Right lung (tissue), 5 donors: ENCODE measurements around the gene SEMA4F. TPM values are rescaled to one million over a fixed set of nuclear protein-coding genes. Genes with fewer than 3 reads are reported as not detected.

Experiments used
- DNase-seq, 2 donors: peaks; one replicate each; pipeline ENCODE4 v3.0.0-alpha.2; 2013
- polyA plus RNA-seq, 5 donors: library from polyadenylated mRNA; unstranded; fragments of 120-200 nt; gene quantifications; one replicate each; pipeline versions ENCODE4 v1.2.1 to v1.2.3, GENCODE V29; 2013; ENCODE audit warnings: inconsistent platforms in 1 of 5, low replicate concordance in 1 of 5; ENCODE audit not compliant: insufficient read length in 5 of 5, insufficient read depth in 1 of 5

The SEMA4F gene
- polyA plus RNA-seq, 5 donors = 5.7 to 7.2 (median 6.7) TPM

GRCh38 chr2:74704216-74704615, 50.2 kb downstream of the SEMA4F start:
- no peak for DNase-seq

DNA sequence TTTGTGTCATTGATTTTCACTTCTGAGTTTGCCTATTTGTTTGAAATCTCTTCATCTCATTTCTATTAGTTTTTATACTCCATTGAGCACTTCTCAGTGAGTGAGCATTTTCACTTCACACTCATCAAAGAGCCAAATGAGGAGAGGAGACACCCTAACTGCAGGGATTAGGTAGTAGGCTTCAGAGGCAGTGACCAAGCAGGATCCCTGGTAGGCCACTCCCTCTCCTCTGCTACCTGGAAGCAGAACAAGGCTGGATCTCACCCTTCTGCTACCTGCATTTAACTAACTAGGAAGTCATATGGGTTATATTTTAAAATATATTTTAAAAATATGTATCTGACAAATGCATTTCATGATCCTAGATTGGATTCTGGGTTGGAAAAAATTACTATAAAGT, 52.7 kb downstream of the SEMA4F start:
- no peak for DNase-seq

- no peak for DNase-seq
Measured at GRCh38 chr2:74707837-74708236, 53.8 kb downstream of the SEMA4F start.

DNA sequence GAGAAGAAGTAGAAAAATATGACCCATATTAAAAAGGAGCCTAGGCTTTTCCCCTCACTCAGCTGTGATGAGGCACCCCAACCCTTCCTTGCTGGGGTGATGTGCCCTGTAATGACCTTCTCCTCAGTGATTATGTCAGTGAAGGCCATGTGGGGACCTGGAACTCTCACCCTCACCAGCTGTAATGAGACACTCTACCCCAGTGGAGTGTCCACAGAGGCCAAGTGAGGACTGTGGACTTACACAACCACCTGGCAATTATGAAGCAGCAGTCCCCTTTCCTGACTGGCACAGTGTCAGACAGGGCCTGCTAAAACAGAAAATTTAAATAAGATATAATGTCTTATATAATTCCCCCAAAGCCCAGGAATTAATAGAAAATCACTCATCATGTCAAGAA, 54.2 kb downstream of the SEMA4F start:
- DNase-seq = no peak

- no peak for DNase-seq
Measured at GRCh38 chr2:74708883-74709282, 54.8 kb downstream of the SEMA4F start.

- no peak for DNase-seq
Measured at GRCh38 chr2:74712223-74713053, 58.4 kb downstream of the SEMA4F start.

GRCh38 chr2:74714691-74715080, 60.6 kb downstream of the SEMA4F start:
- no peak for DNase-seq

DNA sequence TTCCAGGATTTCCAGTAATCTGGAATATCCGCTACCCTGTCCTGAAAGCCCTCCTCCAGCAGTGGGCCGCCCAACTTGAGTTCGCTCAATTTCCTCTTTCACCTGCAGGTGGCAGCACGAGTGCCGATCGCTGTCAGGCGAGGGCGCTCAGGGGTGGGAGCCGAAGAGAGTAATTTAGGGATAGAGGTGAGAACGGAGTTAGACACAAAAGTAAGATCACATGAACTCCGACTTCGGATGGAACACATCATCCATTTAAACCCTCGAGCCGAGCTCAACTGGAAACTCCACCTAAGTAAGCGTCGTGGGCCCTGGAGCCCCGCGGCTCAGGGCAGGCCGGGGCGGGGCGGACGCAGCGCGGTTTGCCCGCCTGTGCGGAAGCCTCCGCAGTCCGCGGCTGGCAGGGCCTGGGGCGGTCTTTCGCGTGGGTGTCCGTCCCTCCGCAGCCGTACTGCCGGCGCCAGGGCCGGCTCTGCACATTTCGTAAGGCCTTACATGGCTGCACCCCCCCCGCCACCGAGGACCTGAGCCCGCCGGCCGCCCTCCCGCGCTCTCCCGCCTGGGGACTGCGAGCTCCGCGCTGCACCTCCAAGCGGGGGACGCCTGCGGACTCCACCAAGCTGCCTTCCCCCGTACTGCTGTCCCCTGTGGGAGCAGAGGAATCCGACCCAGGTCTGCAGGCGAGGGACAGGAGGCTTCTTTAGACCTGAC, 61.2 kb downstream of the SEMA4F start:
- DNase-seq = peak; percentile 77 to 78

- no peak for DNase-seq
Measured at GRCh38 chr2:74715880-74716279, 61.8 kb downstream of the SEMA4F start.

- no peak for DNase-seq
Measured at GRCh38 chr2:74719066-74719465, 65.0 kb downstream of the SEMA4F start.

DNA sequence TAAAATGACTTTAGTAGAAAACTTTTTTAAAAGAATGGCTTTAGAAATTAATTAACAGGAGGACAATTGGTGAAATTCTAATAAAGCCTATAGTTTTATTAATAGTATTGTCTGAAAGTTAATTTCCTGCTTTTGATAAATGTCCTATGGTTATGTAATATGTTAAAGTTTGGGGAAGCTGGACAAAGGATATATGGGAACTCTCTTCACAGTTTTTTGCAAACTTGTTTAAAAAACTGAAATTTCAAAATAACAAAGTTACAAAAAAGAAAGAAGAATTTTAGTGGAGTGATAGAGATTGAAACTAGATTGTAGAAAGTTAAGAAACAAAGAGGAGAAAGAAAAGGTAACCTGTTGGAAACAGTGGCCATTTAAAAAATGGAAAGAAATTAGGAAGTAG, 67.3 kb downstream of the SEMA4F start:
- no peak for DNase-seq

GRCh38 chr2:74724496-74724895, 70.4 kb downstream of the SEMA4F start:
- no peak for DNase-seq

DNA sequence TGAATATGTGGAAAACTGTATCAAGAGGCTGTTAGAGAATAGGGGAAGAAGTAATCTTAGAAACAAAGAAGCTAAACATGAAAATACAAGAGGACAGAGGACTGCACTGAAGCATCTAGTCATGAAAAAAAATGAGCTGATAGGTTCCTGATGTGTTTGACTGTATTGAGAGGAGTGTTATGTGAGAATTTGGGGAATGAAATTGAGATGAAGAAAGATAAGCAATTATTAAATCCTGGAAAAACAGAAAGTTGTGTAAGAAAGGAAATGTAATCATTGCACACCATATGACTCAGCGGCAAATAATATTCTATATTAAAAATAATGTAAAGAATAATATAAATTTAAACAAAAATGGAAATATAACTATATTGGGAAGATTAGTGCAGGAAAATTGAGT, 71.2 kb downstream of the SEMA4F start:
- no peak for DNase-seq

GRCh38 chr2:74728842-74729241, 74.8 kb downstream of the SEMA4F start:
- DNase-seq = no peak

- no peak for DNase-seq
Measured at GRCh38 chr2:74730530-74730929, 76.5 kb downstream of the SEMA4F start.

Other genes with a start within 250 kb of the SEMA4F start
- gene C2orf81, start 232.6 kb upstream of the SEMA4F start, polyA plus RNA-seq = 1 to 10 TPM; 3.0 to 7.8 (median 6.0) TPM
- 10 to 100 TPM; 28.5 to 40.4 (median 36.6) TPM for gene WDR54, start 232.5 kb upstream of the SEMA4F start, polyA plus RNA-seq
- gene RTKN, start 212.3 kb upstream of the SEMA4F start, polyA plus RNA-seq = 10 to 100 TPM; 43.1 to 61.5 (median 54.6) TPM
- 10 to 100 TPM; 21.4 to 37.0 (median 30.1) TPM for gene INO80B, start 199.2 kb upstream of the SEMA4F start, polyA plus RNA-seq
- gene WBP1, start 195.8 kb upstream of the SEMA4F start, polyA plus RNA-seq = 100 to 1,000 TPM in 4 of 5 donors, 10 to 100 TPM in 1; 95.7 to 134 (median 113) TPM
- gene MOGS, start 188.9 kb upstream of the SEMA4F start, polyA plus RNA-seq = 10 to 100 TPM; 34.4 to 51.8 (median 45.7) TPM
- 10 to 100 TPM; 37.7 to 68.9 (median 40.5) TPM for gene MRPL53, start 181.6 kb upstream of the SEMA4F start, polyA plus RNA-seq
- gene CCDC142, start 171.2 kb upstream of the SEMA4F start, polyA plus RNA-seq = 10 to 100 TPM; 13.0 to 18.1 (median 16.4) TPM
- 10 to 100 TPM; 32.8 to 38.1 (median 35.6) TPM for gene TTC31, start 171.2 kb upstream of the SEMA4F start, polyA plus RNA-seq
- under 1 TPM; 0.22 to 0.94 (median 0.49) TPM for gene LBX2, start 154.6 kb upstream of the SEMA4F start, polyA plus RNA-seq
- gene PCGF1, start 146.6 kb upstream of the SEMA4F start, polyA plus RNA-seq = 10 to 100 TPM; 20.6 to 28.2 (median 26.1) TPM
- under 1 TPM in 3 of 5 donors, not detected in 2; 0.06 to 0.14 (median 0.07) TPM for gene TLX2, start 139.8 kb upstream of the SEMA4F start, polyA plus RNA-seq
- gene DQX1, start 128.0 kb upstream of the SEMA4F start, polyA plus RNA-seq = 1 to 10 TPM in 1 of 5 donors, under 1 TPM in 4; 0.17 to 1.1 (median 0.26) TPM
- 100 to 1,000 TPM in 2 of 5 donors, 10 to 100 TPM in 3; 82.8 to 108 (median 98.9) TPM for gene AUP1, start 124.5 kb upstream of the SEMA4F start, polyA plus RNA-seq
- gene HTRA2, start 124.3 kb upstream of the SEMA4F start, polyA plus RNA-seq = 10 to 100 TPM; 30.2 to 37.6 (median 36.6) TPM
- 1 to 10 TPM; 7.9 to 9.9 (median 9.6) TPM for gene LOXL3, start 100.3 kb upstream of the SEMA4F start, polyA plus RNA-seq
- 10 to 100 TPM in 2 of 5 donors, 1 to 10 TPM in 3; 7.7 to 11.8 (median 9.7) TPM for gene DOK1, start 99.5 kb upstream of the SEMA4F start, polyA plus RNA-seq
- gene M1AP, start 5.9 kb upstream of the SEMA4F start, polyA plus RNA-seq = under 1 TPM; 0.22 to 0.48 (median 0.32) TPM
- 1 to 10 TPM; 2.1 to 4.7 (median 4.3) TPM for gene HK2, start 179.9 kb downstream of the SEMA4F start, polyA plus RNA-seq